Posterior vena cava (tissue), 2 donors: ENCODE measurements around the gene IBTK. TPM values are rescaled to one million over a fixed set of nuclear protein-coding genes. Genes with fewer than 3 reads are reported as not detected.
A peak's percentile ranks its signal among the peaks of the same experiment; 100 is the strongest.
"Not testable (repeated sequence)": the region's sequence is repeated elsewhere in the genome, so short reads cannot be mapped to it uniquely, and the experiment has no call there.

Source experiments
- DNase-seq: peaks from one replicate; pipeline ENCODE4 v3.0.0-alpha.2; 2020; ENCODE audit warnings: low spot score
- intact Hi-C, 2 donors: fragments of 100-400 bp; cut with DNase I; formaldehyde crosslinking; loops; one replicate each; pipeline versions ENCODE4 v1.14.1 to v1.14.2; 2022 to 2023
- total RNA-seq, 2 donors: library from RNA; stranded (reverse); fragmentation: NEBNext Ultra II Directional; extraction: Animal tissue kit (Norgen Biotek cat#: 25700); gene quantifications; one replicate each; pipeline ENCODE4 v1.2.1, GENCODE V29; 2021
- donor health status: DM: yes; HTN: yes; CAD: no.
- donor health status: DM: yes; HTN: yes; CAD: no.

The IBTK gene
- total RNA-seq, 2 donors from 2014 or later: 32.2 to 35.6 TPM

DNA sequence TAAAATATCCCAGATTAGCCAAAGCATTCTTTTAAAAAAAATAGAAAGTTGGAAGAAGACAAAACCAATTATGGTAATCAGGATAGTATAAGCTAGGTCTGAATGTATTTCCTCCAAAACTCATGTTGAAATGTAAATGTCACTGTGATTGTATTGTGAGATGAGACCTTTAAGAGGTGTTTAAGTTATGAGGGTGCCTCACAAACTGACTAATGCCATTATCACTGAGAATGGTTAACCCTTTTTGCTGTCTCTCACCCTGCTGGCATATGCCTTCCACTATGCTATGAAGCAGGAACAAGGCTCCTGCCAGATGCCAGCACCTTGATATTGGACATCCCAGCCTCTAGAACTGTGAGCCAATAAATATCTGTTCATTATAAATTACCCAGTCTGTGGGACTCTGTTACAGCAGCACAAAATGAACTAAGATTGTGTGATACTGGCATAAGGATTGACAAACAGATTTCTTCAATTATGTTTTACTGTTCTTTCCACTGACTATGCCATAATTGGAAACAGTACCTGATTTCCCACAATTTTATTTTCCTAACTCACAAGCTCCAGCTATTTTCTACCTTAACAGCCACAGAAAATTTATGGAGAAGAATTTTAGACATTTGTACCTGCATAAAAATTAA is 63.8 kb downstream of the IBTK start:
- DNase-seq: no peak
- intact Hi-C loops: no loop called here

DNA sequence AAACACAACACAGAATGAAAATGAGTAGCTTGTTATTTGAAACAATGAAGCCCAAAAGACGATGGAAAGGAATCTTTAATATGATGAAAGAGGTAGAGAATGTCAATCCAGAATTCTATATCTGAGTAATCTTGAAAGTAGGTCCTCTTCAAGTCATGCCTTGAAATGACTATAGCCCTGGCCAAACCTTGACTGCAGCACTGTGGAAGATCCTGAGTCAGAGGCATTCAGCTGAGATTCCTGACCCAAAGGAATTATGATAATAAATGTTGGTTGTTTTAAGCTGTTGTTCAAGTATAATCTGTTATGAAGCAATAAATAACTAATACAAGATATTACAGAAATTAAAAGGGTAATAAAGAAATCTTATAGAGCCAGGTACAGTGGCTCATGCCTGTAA is 64.8 kb downstream of the IBTK start:
- intact Hi-C loops: no loop called here
- DNase-seq: no peak

DNA sequence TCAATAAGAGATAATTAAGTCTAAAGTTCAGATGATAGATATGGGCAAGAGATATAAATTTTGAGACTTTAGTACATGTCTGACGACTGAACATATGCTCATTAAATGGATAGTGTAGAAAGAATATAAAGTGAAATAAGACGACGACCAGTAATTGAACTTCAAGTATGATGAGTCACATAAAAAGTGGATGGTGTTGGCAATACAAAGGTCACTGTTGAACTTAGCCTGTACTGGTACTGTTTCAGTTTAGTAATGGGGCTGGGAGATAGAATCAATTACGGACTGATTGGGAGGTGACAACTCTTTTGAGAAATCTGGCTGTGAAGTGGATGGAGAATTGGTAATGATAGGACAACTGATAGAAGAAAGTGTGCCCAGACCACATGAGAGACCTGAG is 68.1 kb downstream of the IBTK start:
- DNase-seq: no peak
- intact Hi-C loops: loop anchor here in 1 of 2 donors (10.0 kb wide), 1 partner anchor 425 kb away; the partner anchor contains the start of gene TENT5A

DNA sequence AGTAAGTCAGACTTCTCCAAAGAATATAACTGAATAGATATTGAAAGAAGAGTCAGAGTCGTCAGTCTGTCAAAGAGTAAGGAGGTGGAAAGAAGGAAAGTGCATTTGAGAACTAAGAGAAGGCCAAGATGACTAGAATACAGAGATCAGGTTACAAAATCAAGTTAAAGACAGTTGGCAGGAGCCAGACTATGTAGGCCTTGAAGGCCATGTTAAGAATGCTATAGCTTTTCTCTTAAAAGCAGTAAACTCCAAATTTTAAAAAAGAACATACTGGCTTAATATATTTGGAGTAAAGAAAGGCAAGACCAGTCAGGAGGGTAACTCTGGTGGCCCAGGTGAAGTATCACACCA is 68.8 kb downstream of the IBTK start:
- intact Hi-C loops: loop anchor here in 1 of 2 donors (10.0 kb wide), 1 partner anchor 424 kb away; the partner anchor contains the start of gene TENT5A
- DNase-seq: no peak

DNA sequence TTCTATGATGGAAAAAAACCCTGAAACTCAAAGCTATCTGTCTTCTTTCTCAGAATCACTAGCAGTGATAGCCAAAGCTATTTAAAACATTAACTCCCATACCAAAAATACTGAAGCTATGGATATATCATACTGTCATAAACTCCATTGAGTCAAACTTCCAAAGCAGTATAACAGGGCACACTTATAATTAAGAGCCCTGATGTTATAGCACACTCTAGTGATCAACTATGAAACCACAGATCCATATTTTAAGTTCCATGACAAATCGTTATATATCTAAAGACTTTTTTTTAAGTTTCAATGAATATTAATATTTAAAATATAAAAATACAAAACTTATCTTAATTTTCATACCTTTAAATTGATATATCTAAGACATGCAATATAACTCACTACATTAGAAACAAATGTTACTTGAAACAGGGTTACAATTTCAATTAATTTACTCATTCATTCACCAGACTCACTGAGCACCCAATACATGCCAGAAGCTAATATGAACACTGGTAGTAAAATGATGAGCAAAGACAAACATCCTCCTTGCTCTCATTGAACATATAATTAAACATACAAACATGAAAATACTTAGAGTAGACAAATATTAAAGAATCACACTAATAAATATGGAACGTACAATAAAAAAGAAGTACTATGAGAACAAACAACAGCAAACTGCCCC is 69.3 kb downstream of the IBTK start:
- intact Hi-C loops: loop anchor here in 1 of 2 donors (10.0 kb wide), 1 partner anchor 423 kb away; the partner anchor contains the start of gene TENT5A
- DNase-seq: no peak

DNA sequence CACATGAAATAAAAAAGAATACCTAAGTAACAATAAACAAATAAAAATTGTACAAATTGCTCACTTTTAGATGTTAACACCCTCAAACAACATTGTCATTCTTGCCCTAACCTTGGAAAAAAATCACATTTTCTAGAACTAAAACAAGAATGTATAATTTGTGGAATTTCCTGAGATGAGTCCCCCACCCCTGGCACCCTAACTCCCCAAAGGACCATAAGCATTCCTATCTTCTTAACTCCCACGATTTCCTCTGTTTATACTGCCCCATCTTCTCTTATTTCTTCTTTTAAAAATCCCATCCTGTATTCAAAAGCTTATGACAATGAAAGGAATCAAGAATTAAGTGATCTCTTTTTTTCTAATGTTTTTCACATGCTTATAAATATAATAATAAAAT is 70.9 kb downstream of the IBTK start:
- no peak for DNase-seq
- intact Hi-C loops: loop anchor here in 1 of 2 donors (10.0 kb wide), 1 partner anchor 422 kb away; the partner anchor contains the start of gene TENT5A

DNA sequence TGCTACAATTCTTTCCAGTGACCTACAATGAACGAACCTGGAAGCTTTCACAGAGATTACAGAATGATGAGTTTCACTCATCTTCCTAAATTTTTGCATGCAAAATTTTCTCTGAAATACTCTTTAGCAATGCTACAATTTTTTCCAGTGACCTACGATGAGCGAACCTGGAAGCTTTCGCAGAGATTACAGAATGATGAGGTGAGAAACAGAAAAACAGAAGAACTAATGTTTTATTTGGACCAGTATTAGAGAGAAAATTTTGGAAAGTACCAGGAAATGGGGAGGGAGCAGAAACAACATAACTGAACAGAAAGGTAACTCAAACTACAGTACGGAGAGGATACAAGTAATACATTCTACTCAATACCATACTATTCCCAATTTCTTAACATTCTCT is 75.0 kb downstream of the IBTK start:
- intact Hi-C loops: loop anchor here in 1 of 2 donors (10.0 kb wide), 1 partner anchor 418 kb away; the partner anchor contains the start of gene TENT5A

DNA sequence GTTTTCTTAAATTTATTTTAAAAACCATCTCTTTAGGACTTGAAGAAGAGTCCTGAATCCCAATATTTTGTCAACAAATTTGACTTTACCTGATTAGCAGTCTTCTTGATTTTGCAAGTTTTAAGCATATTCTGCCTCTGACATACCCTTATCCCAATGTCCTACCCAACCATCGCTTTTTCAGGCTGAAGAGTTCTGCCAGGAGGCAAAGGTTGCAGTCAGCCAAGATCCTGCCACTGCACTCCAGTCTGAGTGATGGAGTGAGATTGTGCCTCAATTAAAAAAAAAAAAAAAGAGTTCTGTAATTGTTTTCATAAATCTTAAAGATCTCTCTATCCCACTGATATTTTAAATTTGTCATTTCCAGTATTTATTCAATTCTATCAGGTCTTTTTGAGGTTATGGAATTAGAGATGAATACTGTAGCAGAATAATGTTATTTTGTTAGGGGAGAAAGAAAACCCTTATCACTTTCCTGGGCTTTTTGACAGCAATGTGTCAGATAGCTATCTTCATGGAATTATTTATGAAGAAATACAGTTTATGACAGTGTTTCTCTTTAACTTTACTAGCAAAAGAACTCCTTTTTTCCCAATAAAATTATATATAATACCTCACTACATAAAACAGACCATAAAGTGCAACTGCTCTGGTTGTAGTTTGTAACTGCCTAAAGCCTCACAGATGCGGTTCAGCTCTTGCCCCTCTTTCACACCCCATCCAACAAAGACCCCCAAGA is 78.2 kb downstream of the IBTK start:
- intact Hi-C loops: no loop called here
- no peak for DNase-seq

More for the DNA sequence above, 75.0 kb downstream of the IBTK start:
- DNase-seq: no peak

DNA sequence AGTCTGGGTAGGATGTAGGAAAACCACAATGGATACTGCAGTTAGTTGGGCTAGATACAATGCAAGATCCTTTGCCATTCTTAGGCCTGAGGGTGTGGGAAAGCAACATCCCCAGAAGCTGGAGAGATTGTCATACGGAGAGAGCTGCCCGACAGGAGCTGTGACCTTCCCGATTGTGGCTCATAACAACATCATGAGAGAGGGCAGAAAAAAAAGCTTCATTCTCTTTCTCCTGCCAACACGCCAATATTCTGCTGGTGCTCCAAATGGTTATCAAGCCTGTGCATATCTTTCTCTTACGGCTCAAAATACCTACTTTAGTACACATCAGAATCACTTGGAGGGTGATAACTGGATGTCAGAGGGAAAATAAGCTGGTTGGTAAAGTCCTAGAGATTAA is 81.1 kb downstream of the IBTK start:
- no peak for DNase-seq
- intact Hi-C loops: no loop called here

DNA sequence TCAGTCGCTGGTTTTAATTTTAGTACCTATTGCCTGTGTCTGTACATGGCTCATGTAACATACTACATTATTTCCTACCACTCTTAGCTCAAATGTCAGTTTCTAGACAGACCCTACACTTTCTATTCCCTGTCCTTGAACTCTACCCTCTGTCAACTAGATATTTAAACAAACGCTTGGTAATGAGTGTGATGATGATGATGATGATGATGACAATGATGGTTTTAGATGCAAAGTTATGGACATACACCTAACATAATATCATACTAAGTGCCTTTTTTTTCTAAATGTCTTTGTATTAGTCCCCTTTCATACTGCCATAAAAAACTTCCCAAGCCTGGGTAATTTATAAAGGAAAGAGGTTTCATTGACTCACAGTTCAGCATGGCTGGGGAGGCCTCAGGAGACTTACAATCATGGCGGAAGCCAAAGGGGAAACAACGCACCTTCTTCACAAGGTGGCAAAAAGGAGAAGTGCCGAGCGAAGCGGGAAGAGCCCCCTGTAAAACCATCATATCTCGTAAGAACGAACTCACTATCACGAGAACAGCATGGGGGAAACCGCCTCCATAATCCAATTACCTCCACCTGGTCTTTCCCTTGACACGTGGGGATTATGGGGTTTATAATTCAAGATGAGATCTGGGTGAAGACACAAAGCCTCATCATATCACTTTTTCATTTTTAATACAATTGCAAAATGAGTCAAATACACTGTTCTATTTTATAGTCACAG is 87.1 kb downstream of the IBTK start:
- no peak for DNase-seq
- intact Hi-C loops: no loop called here

DNA sequence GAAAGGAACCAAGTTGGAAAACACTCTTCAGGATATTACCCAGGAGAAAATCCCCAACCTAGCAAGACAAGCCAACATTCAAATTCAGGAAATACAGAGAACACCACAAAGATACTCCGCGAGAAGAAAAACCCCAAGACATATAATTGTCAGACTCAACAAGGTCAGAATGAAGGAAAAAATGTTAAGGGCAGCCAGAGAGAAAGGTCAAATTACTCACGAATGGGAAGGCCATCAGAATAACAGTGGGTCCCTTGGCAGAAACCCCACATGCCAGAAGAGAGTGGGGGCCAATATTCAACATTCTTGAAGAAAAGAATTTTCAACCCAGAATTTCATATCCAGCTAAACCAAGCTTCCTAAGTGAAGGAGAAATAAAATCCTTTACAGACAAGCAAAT is 94.8 kb downstream of the IBTK start:
- DNase-seq: not testable (repeated sequence)
- intact Hi-C loops: loop anchor here in 1 of 2 donors (5.0 kb wide), 1 partner anchor 1110 kb away; no protein-coding TSS in a partner anchor

DNA sequence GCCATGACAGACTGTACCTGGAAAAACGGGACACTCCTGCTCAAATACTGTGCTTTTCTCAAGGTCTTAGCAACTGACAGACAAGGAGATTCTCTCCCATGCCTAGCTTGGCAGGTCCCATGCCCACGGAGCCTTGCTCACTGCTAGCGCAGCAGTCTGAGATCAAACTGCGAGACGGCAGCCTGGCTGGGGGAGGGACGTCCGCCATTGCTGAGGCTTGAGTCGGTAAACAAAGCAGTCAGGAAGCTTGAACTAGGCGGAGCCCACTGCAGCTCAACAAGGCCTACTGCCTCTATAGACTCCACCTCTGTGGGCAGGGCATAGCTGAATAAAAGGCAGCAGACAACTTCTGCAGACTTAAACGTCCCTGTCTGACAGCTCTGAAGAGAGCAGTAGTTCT is 96.4 kb downstream of the IBTK start:
- intact Hi-C loops: loop anchor here in 1 of 2 donors (5.0 kb wide), 1 partner anchor 1109 kb away; no protein-coding TSS in a partner anchor
- not testable (repeated sequence) for DNase-seq

DNA sequence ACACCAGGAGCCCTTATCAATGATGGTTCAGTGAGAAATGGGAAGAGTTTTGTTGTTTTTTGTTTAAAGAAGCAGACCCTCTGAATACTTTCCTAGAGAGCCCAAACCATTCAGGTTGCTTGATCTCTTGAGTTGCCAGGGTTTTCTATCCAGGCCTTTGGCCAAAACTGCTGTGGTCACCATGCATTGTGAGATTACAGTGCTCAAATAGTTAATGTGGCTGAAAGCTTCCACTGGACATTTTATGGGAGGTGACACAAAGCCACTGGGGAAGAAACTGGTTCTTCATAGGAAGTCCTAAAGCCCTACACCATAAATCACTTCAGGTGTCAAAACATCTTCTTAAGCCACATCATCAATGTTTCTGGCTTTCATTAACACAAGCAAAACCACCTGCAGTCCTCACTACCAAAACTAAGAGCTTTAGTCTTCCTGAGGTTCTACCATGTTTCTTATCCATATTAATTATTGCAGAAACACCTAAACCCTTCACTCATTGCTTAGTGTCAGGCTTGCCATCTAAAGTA is 101.6 kb downstream of the IBTK start:
- intact Hi-C loops: no loop called here
- no peak for DNase-seq

DNA sequence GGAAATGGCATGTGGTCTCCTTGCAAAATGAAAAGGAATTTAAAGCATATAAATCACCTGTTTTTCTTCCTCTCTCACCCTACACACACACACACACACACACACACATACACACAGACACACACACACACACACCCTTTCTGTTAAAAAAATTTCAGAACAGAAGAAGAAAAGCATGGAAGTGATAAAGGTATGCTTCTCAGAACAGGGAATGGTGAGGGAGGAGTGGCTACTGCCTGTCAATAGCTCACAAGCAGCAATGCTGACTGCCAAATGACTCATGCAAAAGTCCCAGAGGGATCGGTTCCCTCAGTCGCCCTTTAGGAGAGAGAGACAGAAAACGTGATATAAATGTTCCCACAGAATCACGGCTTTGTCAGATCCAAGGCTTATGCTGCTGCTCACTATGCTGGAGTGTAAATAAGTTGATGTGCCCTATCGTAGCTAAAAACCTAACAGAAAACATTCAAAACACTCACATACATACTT is 102.6 kb downstream of the IBTK start:
- peak; percentile 85 for DNase-seq
- intact Hi-C loops: no loop called here

DNA sequence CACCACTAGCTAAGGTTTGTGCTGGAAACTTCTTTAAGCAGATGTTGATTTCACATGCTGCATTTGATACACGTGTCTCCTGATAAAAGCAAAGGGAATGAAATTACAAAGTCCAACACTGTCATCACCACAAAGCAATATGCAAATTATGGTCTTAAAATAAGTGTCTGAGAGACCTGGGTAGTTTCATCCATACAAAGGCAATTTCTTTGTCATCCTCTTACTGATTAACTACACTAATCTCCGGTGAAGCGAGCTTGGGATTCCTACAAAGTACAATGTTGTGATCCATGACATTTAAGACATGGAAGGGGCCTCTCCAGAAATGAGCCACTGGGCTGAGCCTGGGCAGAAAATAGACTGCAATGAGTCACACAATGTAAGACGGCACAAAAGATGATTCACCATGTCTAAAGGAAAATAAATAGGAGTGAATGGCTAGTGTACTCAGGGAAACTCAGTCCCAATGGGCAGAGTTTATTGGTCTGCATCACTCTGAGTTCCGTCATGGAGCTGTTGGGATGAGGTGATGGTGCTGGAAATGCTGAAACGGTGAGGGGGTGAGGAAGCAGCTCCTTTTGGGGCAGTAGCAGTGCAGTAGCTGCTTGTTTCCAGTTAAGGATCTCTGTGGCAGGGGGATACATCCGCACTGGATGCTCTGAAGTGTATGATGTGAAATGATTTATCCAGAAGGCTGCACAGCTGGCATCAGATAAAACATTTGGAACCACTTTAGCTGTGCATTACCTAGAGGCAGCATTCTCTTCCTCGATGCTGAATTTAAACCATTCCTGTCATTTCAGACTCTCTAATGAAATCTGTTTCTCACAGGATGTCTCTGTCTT is 103.3 kb downstream of the IBTK start:
- intact Hi-C loops: no loop called here
- peak; percentile 78 for DNase-seq

DNA sequence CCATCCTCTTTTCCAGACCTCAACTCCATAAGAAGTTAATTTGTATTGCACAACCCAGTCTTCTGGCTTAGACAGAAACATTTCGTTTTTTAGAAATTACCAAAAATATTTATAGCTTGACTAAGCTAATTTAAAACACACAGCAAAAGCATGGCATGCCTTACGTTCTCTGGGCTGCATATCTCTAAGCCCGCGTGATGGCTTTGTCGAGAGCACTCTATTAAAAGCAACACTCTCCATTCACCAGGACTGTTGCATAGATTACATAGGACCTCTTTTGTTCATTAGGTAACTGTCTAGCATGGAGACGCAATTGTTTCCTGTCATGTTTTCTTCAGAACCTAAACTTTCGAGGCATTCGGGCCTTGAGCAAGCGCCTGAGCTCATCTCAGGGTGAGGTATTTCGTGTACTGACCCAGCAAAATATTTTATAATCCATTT is 104.5 kb downstream of the IBTK start:
- intact Hi-C loops: no loop called here
- no peak for DNase-seq

DNA sequence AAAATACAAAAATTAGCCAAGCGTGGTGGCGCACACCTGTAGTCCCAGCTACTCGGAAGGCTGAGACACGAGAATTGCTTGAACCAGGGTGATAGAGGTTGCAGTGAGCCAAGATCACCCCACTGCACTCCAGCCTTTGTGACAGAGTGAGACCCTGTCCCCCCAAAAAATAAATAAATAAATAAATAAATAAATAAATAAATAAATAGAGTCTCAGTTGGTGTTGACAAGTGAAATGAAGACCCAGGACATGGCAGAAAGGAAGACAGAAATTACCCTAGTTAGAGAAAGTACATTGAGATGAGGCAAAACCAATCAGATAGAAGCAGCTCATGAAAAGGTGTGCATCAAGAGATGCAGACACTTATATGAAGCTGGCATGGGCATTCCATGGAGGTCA is 105.0 kb downstream of the IBTK start:
- intact Hi-C loops: no loop called here

More for the DNA sequence above, 105.0 kb downstream of the IBTK start:
- DNase-seq: no peak
